HG03571 (cell line): ENCODE measurements around the gene ENOPH1.

Source experiments
- ATAC-seq: cut with Tn5 transposase; IDR thresholded peaks from one replicate; pipeline ENCODE4 v1.9.1; 2021; ENCODE audit not compliant: unreplicated experiment

ENOPH1 gene

GRCh38 chr4:82508011-82508410 is 77.6 kb downstream of the ENOPH1 start:
- ATAC-seq = no peak

DNA sequence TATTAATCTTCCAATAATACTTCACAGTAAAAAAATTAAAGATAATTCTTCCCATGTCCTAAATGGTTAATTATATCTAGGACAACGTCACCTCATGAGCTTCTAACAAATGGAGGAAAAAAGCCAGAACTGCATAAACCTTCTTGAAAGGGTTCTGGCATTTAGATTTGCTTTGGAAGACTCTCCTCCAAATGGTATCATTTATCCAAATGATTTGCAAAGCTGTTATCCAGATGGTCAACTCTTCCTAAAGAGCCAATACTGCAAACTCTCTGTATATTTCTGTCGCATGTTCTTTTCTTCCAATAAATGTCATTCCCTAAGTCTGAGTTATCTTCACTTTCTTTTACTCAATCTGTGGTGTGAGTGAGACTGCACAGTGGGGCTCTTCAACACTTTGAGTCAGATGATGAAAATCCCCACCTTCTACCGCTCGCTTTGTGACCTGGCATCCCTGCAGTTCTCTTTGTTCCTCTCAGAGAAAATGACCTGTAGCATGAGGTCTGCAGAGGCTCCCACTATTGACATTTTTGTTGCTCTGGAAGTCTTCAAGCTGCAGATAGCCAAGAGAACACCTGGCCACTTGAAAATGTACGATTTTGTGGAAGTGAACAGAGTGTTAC is 78.5 kb downstream of the ENOPH1 start:
- no peak for ATAC-seq

GRCh38 chr4:82510216-82510615 is 79.8 kb downstream of the ENOPH1 start:
- no peak for ATAC-seq
